Measurements from ENCODE around the gene ATP9A. TPM values are rescaled to one million over a fixed set of nuclear protein-coding genes. Genes with fewer than 3 reads are reported as not detected.

The ATP9A gene
- total RNA-seq, 1 experiment from 2014 or later = 16.8 TPM

- Histone ChIP-seq H3K27me3 (ENCODE audit: insufficient read depth, low read length) (no peaks in the 10 kb centered on the region), H3K79me2 (ENCODE audit: insufficient read depth, low read length) (no peaks in the 10 kb centered on the region), H2AFZ (ENCODE audit: low read depth, low read length, poor library complexity, severe bottlenecking) (no peak overlapping the region), H3K4me2 (ENCODE audit: low read length) (peak overlapping the region; percentile 28), H4K20me1 (ENCODE audit: insufficient read depth) (no peaks in the 10 kb centered on the region), H3K36me3 (ENCODE audit: control insufficient read depth in 1 of 2, insufficient read depth in 2 of 2, low read length in 2 of 2) (no peaks in the 10 kb centered on the region), H3K9me3 (ENCODE audit: control insufficient read depth in 1 of 2, insufficient read depth in 1 of 2, low read depth in 1 of 2, low read length in 2 of 2) (no peaks in the 10 kb centered on the region), H3K9me2 (ENCODE audit: insufficient read depth) (no peaks in the 10 kb centered on the region), H3K27ac (ENCODE audit: low read depth, low read length) (no peak overlapping the region), H3K9ac (ENCODE audit: low read length) (no peak overlapping the region), H3K4me3 (replicated peaks in 1 of 2; ENCODE audit: low read depth in 1 of 2, low read length in 2 of 2) (no peak overlapping the region), H3K4me1 (ENCODE audit: control insufficient read depth in 1 of 2, insufficient read depth in 2 of 2, low read length in 2 of 2) (peaks cover 8 to 23% of the 10 kb centered on the region in 2 experiments; a peak in 3 of 4 replicates)
- TF ChIP-seq ATF3 (IDR thresholded peaks at IDR 0.05) (no peak), MAX (IDR thresholded peaks at IDR 0.05) (peak; percentile 52)
- peak; percentile 49; the same call in 1 of the 2 replicates for ATAC-seq
- POLR2A ChIA-PET = no interaction called here
- CTCF ChIA-PET = no interaction called here
- RAD21 ChIA-PET (ENCODE audit: low non-redundant PET in 1 of 2, low total read pairs in 2 of 2, uncharacterized antibody in 2 of 2, unreplicated experiment in 2 of 2) = no interaction called here
- no TSS peak for BruUV-seq (replicated peaks)
- intact Hi-C loops (cut with micrococcal nuclease) = no loop called here
- DNase-seq (ENCODE audit: low read depth, low spot score) = peak; percentile 15
These were observed 117.5 kb downstream of the ATP9A start for GRCh38 chr20:51650685-51651134.

GRCh38 chr20:51648571-51648947, 119.6 kb downstream of the ATP9A start:
- ATAC-seq = no peak
- TF ChIP-seq FOSL1 (IDR thresholded peaks at IDR 0.05; ENCODE audit: low read depth) = no peak
- no peak for TF ChIP-seq ELF1 (IDR thresholded peaks at IDR 0.05; ENCODE audit: borderline replicate concordance, low read depth)
- TF ChIP-seq SP1 (IDR thresholded peaks at IDR 0.05; ENCODE audit: low read depth) = no peak
- no peak for TF ChIP-seq SRF (IDR thresholded peaks at IDR 0.05; ENCODE audit: low read depth)
- TF ChIP-seq POLR2AphosphoS5 (IDR thresholded peaks at IDR 0.05; ENCODE audit: low read depth, low read length) = no peak
- TF ChIP-seq CEBPB (IDR thresholded peaks at IDR 0.05; ENCODE audit: low read depth) = no peak
- TF ChIP-seq MAX (IDR thresholded peaks at IDR 0.05) = no peak
- no peak for TF ChIP-seq EZH2 (IDR thresholded peaks at IDR 0.05)
- no peak for TF ChIP-seq RAD21 (IDR thresholded peaks at IDR 0.05; ENCODE audit: low read depth)
- TF ChIP-seq ZBTB33 (IDR thresholded peaks at IDR 0.05; ENCODE audit: extremely low read depth, insufficient replicate concordance, low read length) = no peak
- no peak for TF ChIP-seq ATF3 (IDR thresholded peaks at IDR 0.05)
- no peak for TF ChIP-seq CBX3 (IDR thresholded peaks at IDR 0.05; ENCODE audit: low read depth)
- no peak for TF ChIP-seq SIN3A (IDR thresholded peaks at IDR 0.05; ENCODE audit: low read depth)
- no peak for TF ChIP-seq ZFX (IDR thresholded peaks at IDR 0.05)
- TF ChIP-seq CTCF (IDR thresholded peaks at IDR 0.05 in 2 of 3, conservative IDR thresholded peaks at IDR 0.05 in 1 of 3; ENCODE audit: borderline replicate concordance in 1 of 3, insufficient read depth in 1 of 3, low read depth in 2 of 3, low read length in 2 of 3) = no peak
- no peak for TF ChIP-seq TCF7L2 (IDR thresholded peaks at IDR 0.05; ENCODE audit: borderline replicate concordance, extremely low read depth, insufficient read depth, insufficient read length)
- TF ChIP-seq EZH2phosphoT487 (IDR thresholded peaks at IDR 0.05; ENCODE audit: borderline replicate concordance) = no peak

More at GRCh38 chr20:51648571-51648947, 119.6 kb downstream of the ATP9A start:
- DNase-seq (ENCODE audit: low read depth, low spot score) = no peak
- Histone ChIP-seq H3K27me3 (ENCODE audit: insufficient read depth, low read length) (no peaks in the 10 kb centered on the region), H3K27ac (ENCODE audit: low read depth, low read length) (no peak overlapping the region), H2AFZ (ENCODE audit: low read depth, low read length, poor library complexity, severe bottlenecking) (no peak overlapping the region), H3K4me2 (ENCODE audit: low read length) (no peak overlapping the region), H3K4me1 (ENCODE audit: control insufficient read depth in 1 of 2, insufficient read depth in 2 of 2, low read length in 2 of 2) (peaks cover 8 to 17% of the 10 kb centered on the region in 2 experiments; a peak in 3 of 4 replicates), H3K4me3 (replicated peaks in 1 of 2; ENCODE audit: low read depth in 1 of 2, low read length in 2 of 2) (no peak overlapping the region), H3K9me2 (ENCODE audit: insufficient read depth) (no peaks in the 10 kb centered on the region), H3K9ac (ENCODE audit: low read length) (no peak overlapping the region), H3K9me3 (ENCODE audit: control insufficient read depth in 1 of 2, insufficient read depth in 1 of 2, low read depth in 1 of 2, low read length in 2 of 2) (no peaks in the 10 kb centered on the region), H3K36me3 (ENCODE audit: control insufficient read depth in 1 of 2, insufficient read depth in 2 of 2, low read length in 2 of 2) (no peaks in the 10 kb centered on the region), H4K20me1 (ENCODE audit: insufficient read depth) (no peaks in the 10 kb centered on the region), H3K79me2 (ENCODE audit: insufficient read depth, low read length) (no peaks in the 10 kb centered on the region)
- ChIA-PET CTCF (no interaction called here), POLR2A (no interaction called here), RAD21 (ENCODE audit: low non-redundant PET in 1 of 2, low total read pairs in 2 of 2, uncharacterized antibody in 2 of 2, unreplicated experiment in 2 of 2) (no interaction called here)
- intact Hi-C loops (cut with micrococcal nuclease) = no loop called here
- no TSS peak for BruUV-seq (replicated peaks)

Data from HCT116 (cell line).